HG03064 (cell line): Measurements from ENCODE around the gene BPI.
"Not testable (repeated sequence)": the region's sequence is repeated elsewhere in the genome, so short reads cannot be mapped to it uniquely, and the experiment has no call there.

Source experiments
- ATAC-seq: cut with Tn5 transposase; IDR thresholded peaks from one replicate; pipeline ENCODE4 v1.9.1; 2021; ENCODE audit warnings: low read depth; ENCODE audit not compliant: unreplicated experiment

Gene BPI

DNA sequence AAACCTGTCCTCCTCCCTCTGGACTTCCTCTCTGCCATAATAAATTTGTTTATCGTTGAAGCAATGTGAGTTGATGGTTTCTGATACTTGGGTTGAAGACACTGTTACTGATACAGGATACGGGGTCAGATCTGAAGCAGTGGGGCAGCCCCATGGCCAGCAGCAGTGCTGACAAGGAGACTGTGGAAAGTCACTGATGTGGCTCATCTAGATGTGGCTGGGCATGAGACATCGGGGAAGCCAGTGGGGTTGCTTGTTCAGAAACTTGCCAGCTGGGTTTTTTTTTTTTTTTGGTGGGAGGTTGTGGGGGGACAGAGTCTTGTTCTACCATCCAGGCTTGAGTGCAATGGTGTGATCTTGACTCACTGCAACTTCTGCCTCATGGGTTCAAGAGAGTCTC lies 2.6 kb upstream of the BPI start:
- ATAC-seq = no peak

DNA sequence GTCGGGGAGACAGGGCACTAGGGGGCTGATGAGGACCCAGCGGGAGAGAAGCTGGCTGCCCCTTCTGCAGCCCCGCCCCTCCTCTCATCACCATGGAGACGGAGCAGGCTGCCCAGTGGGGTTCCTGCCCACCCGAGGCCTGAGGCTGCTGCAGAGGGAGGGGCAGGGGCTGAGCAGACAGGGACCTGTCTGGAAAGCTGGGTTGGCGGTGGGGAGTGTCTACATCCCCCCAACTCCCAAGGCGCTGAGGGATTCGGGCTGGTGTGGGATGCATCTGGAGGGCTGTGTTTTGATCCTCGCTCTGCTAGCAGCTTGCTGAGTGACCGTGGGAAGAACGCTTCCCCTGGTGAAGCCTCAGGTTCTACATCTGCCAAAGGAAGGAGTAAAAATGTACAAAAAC lies 1.2 kb upstream of the BPI start:
- ATAC-seq = no peak

- no peak for ATAC-seq
These were observed 990 bp downstream of the BPI start for GRCh38 chr20:38304845-38305447.

GRCh38 chr20:38305541-38305940 lies 1.6 kb downstream of the BPI start:
- ATAC-seq = no peak

DNA sequence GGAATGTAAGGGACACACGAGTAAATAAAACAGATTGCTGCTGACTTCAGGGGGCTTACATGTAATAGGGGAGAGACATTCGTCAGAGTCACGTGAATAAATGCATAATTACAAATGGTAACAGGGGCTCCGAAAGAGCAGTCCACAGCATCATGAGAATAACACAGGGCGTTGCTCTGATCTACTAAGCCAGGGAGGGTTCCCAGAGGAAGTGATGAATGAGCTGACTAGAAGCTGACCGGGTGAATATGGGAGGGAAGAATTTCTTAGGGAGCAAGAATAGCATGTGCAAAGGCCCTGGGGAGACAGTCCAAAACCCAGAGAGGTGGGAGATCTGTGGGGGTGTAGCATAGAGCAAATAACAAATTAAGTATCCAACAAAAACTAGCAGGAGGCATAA lies 2.4 kb downstream of the BPI start:
- no peak for ATAC-seq

- ATAC-seq = no peak
These were observed 3.6 kb downstream of the BPI start for GRCh38 chr20:38307371-38308046.

GRCh38 chr20:38308047-38308438 lies 4.1 kb downstream of the BPI start:
- ATAC-seq = no peak

DNA sequence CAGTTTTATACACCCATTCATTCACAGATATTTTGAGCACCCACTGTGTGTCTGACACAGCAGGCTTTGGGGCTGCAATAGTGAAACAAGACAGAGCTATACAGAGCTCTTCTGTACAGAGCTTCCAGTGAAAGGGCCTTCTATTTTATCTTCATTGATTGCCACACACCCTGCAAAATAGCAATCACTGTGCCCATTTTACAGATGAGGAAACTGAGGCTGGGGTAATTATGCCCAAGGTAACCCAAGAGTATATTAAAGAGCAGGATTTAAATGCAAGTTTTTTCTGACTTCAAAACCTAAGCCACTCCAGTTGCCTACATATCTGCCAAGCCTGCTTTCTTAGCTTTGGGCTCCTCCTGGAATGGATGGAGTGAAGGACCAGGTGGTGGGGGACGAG lies 4.5 kb downstream of the BPI start:
- ATAC-seq = no peak

DNA sequence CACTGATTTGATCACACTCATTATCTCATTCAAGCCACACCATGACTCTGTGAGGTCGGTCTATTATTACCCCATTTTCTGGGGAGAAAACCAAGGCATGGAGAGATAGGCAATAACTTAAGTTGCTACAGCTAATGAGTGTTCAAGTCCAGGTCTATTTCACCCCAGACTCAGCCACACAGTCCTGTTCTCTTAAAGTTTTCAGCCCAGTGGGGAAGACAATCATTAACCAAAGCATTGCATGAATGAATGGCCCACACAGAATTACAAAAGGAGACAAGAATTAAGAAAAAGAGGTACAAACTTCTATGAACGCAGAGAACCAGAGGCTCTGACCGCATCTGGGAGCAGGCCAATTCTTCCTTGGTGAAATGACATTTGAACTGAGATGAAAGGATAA lies 7.1 kb downstream of the BPI start:
- ATAC-seq = no peak

GRCh38 chr20:38311491-38311890 lies 7.5 kb downstream of the BPI start:
- no peak for ATAC-seq

- ATAC-seq = no peak
These were observed 9.7 kb downstream of the BPI start for GRCh38 chr20:38313676-38314075.

DNA sequence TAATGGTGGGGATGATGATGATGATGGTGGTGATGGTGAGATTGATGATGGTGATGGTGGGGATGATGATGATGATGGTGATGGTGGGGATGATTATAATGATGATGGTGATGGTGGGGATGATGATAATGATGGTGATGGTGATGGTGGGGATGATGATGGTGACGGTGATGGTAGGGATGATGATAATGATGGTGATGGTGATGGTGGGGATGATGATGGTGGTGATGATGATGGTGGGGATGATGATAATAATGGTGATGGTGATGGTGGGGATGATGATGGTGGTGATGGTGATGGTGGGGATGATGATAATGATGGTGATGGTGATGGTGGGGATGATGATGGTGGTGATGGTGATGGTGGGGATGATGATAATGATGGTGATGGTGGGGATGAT lies 10.4 kb downstream of the BPI start:
- ATAC-seq = not testable (repeated sequence)

GRCh38 chr20:38315290-38315966 lies 11.5 kb downstream of the BPI start:
- no peak for ATAC-seq

DNA sequence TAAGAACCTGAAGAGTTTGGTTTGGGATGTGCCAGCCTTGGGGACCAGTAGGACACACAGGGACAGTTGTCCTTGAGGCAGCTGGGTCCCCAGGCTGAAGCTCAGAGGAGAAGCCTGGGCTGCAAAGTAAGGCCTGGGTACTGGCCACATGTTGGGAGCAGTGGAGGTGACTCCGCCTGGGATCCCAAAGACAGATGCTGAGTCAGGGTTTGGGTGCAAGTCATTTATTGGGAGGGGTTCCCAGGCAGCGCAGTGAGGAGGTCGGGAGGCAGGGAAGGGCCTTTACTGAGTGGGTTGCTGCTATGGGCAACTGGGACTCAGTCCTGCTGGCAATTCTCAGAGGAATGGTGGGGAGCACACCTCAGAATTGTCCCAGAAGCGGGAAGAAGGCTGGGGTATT lies 12.4 kb downstream of the BPI start:
- no peak for ATAC-seq

GRCh38 chr20:38317422-38317821 lies 13.5 kb downstream of the BPI start:
- ATAC-seq = no peak

GRCh38 chr20:38320221-38320620 lies 16.3 kb downstream of the BPI start:
- no peak for ATAC-seq

GRCh38 chr20:38321959-38322598 lies 18.1 kb downstream of the BPI start:
- ATAC-seq = no peak

- no peak for ATAC-seq
These were observed 20.2 kb downstream of the BPI start for GRCh38 chr20:38324159-38324558.

DNA sequence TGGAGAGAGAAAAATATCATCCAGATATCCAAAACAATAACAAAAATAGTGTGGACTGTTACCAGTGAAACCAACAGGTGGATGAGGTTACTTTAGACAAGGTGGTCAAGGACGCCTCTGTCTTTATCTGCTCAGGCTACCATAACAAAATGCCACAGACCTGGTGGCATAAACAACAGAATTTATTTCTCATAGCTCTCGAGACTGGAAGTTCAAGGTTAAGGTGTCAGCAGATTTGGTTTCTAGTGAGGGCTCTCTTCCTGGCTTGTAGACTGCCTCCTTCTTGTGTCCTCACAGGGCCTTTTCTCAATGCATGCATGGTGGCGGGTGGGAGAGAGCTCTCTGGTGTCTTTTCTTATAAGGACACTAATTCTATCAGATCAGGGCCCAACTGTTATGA lies 21.2 kb downstream of the BPI start:
- no peak for ATAC-seq

GRCh38 chr20:38325905-38326304 lies 21.9 kb downstream of the BPI start:
- ATAC-seq = no peak

GRCh38 chr20:38326309-38326708 lies 22.4 kb downstream of the BPI start:
- no peak for ATAC-seq

DNA sequence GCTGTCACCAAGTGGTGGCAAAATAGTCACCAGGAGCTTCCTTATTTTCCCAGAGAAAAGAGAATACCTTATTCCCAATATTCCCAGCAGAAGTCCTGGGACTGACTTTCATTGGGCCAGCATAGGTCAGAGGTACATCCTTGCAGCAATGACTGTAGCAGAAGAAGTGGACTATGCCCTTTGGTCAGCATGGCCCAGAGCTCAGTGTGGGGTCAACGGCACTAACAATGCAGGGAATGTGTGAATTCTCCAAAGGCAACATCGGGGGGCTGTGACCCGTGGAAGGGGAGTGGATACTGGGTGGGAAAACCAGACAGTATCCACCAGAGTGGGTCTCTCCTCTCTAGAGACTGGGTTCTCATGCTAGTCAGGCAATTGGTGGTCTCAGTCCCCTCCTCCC lies 26.7 kb downstream of the BPI start:
- ATAC-seq = no peak
